ENCODE results near the gene ZNF616. TPM values are rescaled to one million over a fixed set of nuclear protein-coding genes. Genes with fewer than 3 reads are reported as not detected.

ZNF616 gene
- total RNA-seq, 2 experiments from 2014 or later, result 6.2 to 8.4 TPM

Other genes starting within 250 kb of the ZNF616 start
- gene ZNF649, start 234.9 kb downstream of the ZNF616 start, total RNA-seq, result 10 to 100 TPM; 10.9 to 11.2 TPM
- gene ZNF613, start 212.5 kb downstream of the ZNF616 start, total RNA-seq, result 1 to 10 TPM; 6.3 to 8.2 TPM
- gene ZNF350, start 153.1 kb downstream of the ZNF616 start, total RNA-seq, result 10 to 100 TPM; 11.8 to 13.7 TPM
- gene ZNF615, start 131.7 kb downstream of the ZNF616 start, total RNA-seq, result 1 to 10 TPM; 7.8 to 8.6 TPM
- gene ZNF614, start 111.6 kb downstream of the ZNF616 start, total RNA-seq, result 10 to 100 TPM in 1 of 2 experiments, 1 to 10 TPM in 1; 9.8 to 11.7 TPM
- 10 to 100 TPM; 15.6 to 16.0 TPM for gene ZNF432, start 91.1 kb downstream of the ZNF616 start, total RNA-seq
- 10 to 100 TPM; 26.2 to 28.0 TPM for gene ZNF841, start 44.2 kb downstream of the ZNF616 start, total RNA-seq
- gene ZNF836, start 31.7 kb upstream of the ZNF616 start, total RNA-seq, result 10 to 100 TPM; 15.5 to 18.7 TPM
- 100 to 1,000 TPM; 223 to 225 TPM for gene PPP2R1A, start 50.1 kb upstream of the ZNF616 start, total RNA-seq
- gene ZNF766, start 129.6 kb upstream of the ZNF616 start, total RNA-seq, result 10 to 100 TPM; 18.9 to 23.7 TPM
- gene ZNF480, start 157.2 kb upstream of the ZNF616 start, total RNA-seq, result 10 to 100 TPM; 15.2 to 15.7 TPM
- gene ZNF610, start 196.3 kb upstream of the ZNF616 start, total RNA-seq, result 1 to 10 TPM; 1.5 to 1.6 TPM
- 10 to 100 TPM; 15.0 to 17.6 TPM for gene ZNF880, start 230.0 kb upstream of the ZNF616 start, total RNA-seq